Dermis microvascular lymphatic vessel endothelial cell (primary cell): Measurements from ENCODE around the gene POLE3. TPM values are rescaled to one million over a fixed set of nuclear protein-coding genes. Genes with fewer than 3 reads are reported as not detected.
A peak's percentile ranks its signal among the peaks of the same experiment; 100 is the strongest.
"Not testable (repeated sequence)": the region's sequence is repeated elsewhere in the genome, so short reads cannot be mapped to it uniquely, and the experiment has no call there.

ENCODE experiments used
- DNase-seq, 2 donors: peaks; one replicate each; pipeline versions ENCODE4 v3.0.0 to v3.0.0-alpha.2; 2010; ENCODE audit warnings: low read depth in 2 of 2
- total RNA-seq: library from RNA; depleted of rRNA; stranded (reverse); fragments of >200 nt; gene quantifications from 2 replicates; pipeline ENCODE4 v1.2.1, GENCODE V29; 2014

POLE3 gene
- total RNA-seq: 39.7 and 41.3 TPM in 2 replicates

GRCh38 chr9:113410207-113410864 is at the start of gene POLE3, which contains the start of gene C9orf43:
Gene POLE3 (minus strand): TSS chr9:113410675. CDS start chr9:113410293, 382 bp downstream.
Gene C9orf43 (plus strand): TSS chr9:113410747. CDS start chr9:113413494, 2,747 bp downstream.
- peak; percentile 88 to 97 for DNase-seq

- DNase-seq: no peak
Observed at GRCh38 chr9:113456235-113456634, 45.8 kb upstream of the POLE3 start.

GRCh38 chr9:113454914-113455761 is 44.7 kb upstream of the POLE3 start:
- DNase-seq: peak in 1 of 2 donors; percentile 94

GRCh38 chr9:113452113-113452605 is 41.7 kb upstream of the POLE3 start:
- no peak for DNase-seq

GRCh38 chr9:113449376-113449775 is 38.9 kb upstream of the POLE3 start:
- DNase-seq: no peak

- peak; percentile 51 to 74 for DNase-seq
Observed at GRCh38 chr9:113446323-113446740, 35.9 kb upstream of the POLE3 start.

GRCh38 chr9:113444736-113445135 is 34.3 kb upstream of the POLE3 start:
- no peak for DNase-seq

- DNase-seq: not testable (repeated sequence)
Observed at GRCh38 chr9:113437716-113438115, 27.2 kb upstream of the POLE3 start.

GRCh38 chr9:113436728-113437515 is 26.4 kb upstream of the POLE3 start:
- DNase-seq: no peak

GRCh38 chr9:113431191-113431590 is 20.7 kb upstream of the POLE3 start:
- peak; percentile 74 to 90 for DNase-seq

GRCh38 chr9:113428062-113428615 is 17.7 kb upstream of the POLE3 start:
- DNase-seq: no peak

- no peak for DNase-seq
Observed at GRCh38 chr9:113427629-113428028, 17.2 kb upstream of the POLE3 start.

GRCh38 chr9:113426701-113427100 is 16.2 kb upstream of the POLE3 start:
- DNase-seq: no peak

- peak in 1 of 2 donors; percentile 41 for DNase-seq
Observed at GRCh38 chr9:113425072-113425471, 14.6 kb upstream of the POLE3 start.

- no peak for DNase-seq
Observed at GRCh38 chr9:113421726-113422125, 11.3 kb upstream of the POLE3 start.

- no peak for DNase-seq
Observed at GRCh38 chr9:113417370-113417769, 6.9 kb upstream of the POLE3 start.

- no peak for DNase-seq
Observed at GRCh38 chr9:113416149-113416721, 5.8 kb upstream of the POLE3 start.

GRCh38 chr9:113409883-113410206 is 630 bp downstream of the POLE3 start:
- DNase-seq: no peak

- DNase-seq: no peak
Observed at GRCh38 chr9:113409481-113409880, 994 bp downstream of the POLE3 start.

- DNase-seq: peak; percentile 68 to 77
Observed at GRCh38 chr9:113406873-113407511, 3.5 kb downstream of the POLE3 start.

- not testable (repeated sequence) for DNase-seq
Observed at GRCh38 chr9:113406353-113406752, 4.1 kb downstream of the POLE3 start.
